ENCODE measurements around the gene ITGAV.
A peak's percentile ranks its signal among the peaks of the same experiment; 100 is the strongest.

ITGAV gene

DNA sequence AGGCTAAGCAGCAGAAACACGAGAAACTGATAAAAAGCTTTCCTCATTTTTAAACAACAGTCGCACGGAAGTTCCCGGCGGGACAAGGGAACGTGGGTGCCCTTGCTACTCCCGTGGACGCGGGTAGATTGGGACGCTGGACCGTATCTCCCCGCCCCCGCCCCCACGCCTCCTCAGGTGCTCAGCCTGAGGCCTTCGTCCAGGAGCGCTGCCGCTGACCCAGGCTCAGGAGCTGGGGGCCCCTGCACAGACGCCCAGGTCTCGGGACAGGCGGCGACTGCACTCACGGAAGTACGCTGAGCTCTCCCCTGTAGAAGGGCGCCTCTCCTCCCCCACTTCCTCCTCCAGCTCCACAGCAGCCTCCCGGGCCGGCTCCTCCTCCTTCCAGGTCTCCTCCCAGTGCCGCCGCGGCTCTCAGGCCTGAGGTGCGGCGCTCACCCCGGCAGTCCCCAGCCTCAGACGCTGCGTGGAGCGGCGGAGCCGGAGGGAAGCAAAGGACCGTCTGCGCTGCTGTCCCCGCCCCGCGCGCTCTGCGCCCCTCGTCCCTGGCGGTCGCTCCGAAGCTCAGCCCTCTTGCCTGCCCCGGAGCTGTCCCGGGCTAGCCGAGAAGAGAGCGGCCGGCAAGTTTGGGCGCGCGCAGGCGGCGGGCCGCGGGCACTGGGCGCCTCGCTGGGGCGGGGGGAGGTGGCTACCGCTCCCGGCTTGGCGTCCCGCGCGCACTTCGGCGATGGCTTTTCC lies at the start of gene ITGAV:
Gene ITGAV (plus strand): TSS at position 445 of the 738 bp plus-strand sequence. CDS start 283 bp downstream, at position 728.
- peak; percentile 90 for DNase-seq (ENCODE audit: low spot score)
- TF ChIP-seq, protein P1, sequence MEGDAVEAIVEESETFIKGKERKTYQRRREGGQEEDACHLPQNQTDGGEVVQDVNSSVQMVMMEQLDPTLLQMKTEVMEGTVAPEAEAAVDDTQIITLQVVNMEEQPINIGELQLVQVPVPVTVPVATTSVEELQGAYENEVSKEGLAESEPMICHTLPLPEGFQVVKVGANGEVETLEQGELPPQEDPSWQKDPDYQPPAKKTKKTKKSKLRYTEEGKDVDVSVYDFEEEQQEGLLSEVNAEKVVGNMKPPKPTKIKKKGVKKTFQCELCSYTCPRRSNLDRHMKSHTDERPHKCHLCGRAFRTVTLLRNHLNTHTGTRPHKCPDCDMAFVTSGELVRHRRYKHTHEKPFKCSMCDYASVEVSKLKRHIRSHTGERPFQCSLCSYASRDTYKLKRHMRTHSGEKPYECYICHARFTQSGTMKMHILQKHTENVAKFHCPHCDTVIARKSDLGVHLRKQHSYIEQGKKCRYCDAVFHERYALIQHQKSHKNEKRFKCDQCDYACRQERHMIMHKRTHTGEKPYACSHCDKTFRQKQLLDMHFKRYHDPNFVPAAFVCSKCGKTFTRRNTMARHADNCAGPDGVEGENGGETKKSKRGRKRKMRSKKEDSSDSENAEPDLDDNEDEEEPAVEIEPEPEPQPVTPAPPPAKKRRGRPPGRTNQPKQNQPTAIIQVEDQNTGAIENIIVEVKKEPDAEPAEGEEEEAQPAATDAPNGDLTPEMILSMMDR (IDR thresholded peaks at IDR 0.05; ENCODE audit: extremely low read depth, insufficient read depth, missing control alignments) = no peak
- in situ Hi-C loops (cut with MboI; ENCODE audit: low pct_unique_long_range_greater_than_20kb, low sequenced_read_pairs, unreplicated experiment) = no loop called here

DNA sequence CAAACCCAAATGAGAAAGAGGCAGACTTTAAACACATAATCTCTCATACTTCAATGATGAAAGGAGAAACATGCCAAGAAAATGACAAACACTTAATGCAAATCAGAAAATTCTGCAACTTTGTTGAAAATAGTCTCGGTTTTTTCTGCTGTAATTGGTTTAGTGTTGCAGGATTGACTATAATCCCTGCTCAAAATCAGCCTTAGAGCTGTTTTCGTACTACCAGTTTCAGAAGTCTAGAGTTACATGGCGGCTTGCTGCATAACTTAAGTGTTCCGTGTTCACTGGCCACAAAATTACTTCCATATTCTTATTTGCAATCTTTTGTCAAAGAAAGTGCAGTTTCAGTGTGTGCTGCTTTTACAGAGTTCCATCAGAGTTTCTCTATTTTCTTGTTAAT lies 48.9 kb upstream of the ITGAV start:
- TF ChIP-seq, protein P1 (IDR thresholded peaks at IDR 0.05; ENCODE audit: extremely low read depth, insufficient read depth, missing control alignments) = no peak
- no peak for DNase-seq (ENCODE audit: low spot score)
- in situ Hi-C loops (cut with MboI; ENCODE audit: low pct_unique_long_range_greater_than_20kb, low sequenced_read_pairs, unreplicated experiment) = no loop called here

DNA sequence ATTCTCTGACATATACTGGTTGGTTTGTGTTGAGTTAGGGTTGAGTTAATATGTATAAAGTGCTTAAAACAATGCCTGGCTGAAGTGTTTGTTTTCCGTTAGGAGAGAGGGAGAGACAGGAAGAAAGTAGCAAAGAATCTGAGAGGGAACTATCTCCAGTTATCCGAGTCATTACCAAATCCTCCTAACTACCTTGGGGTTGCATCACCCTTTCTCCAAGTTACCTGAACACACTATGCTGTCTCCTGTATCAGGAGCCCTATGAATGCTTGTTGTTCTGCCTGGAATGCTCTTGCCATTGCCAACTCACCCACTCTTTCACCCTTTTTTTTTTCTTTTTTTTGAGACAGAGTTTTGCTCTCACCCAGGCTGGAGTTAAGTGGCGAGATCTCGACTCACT lies 47.9 kb upstream of the ITGAV start:
- TF ChIP-seq, protein P1 (IDR thresholded peaks at IDR 0.05; ENCODE audit: extremely low read depth, insufficient read depth, missing control alignments) = no peak
- DNase-seq (ENCODE audit: low spot score) = no peak
- in situ Hi-C loops (cut with MboI; ENCODE audit: low pct_unique_long_range_greater_than_20kb, low sequenced_read_pairs, unreplicated experiment) = no loop called here

DNA sequence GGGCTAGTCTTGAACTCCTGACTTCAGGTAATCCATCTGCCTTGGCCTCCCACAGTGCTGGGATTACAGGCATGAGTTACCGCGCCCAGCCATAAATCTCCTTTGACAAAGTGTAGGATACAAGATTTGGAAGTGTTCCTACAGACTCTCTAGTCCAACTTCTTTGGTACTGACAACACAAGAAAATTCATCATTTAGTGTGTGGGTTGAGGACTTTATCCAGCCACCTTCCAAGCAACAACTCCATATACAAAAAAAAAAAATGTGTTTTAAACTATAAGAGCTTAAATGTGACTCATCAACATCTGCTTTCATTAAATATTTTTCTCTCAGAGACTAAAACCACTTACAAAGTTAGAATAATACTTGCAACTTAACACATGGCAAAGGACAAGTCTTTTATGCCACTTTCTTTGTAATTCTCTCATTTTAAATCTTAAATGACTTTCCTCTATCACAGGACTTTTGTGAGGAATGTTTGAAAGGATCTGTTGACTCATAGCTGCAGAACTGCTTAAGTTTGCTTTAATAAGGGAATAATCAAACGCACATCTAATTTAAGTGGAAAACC lies 46.2 kb upstream of the ITGAV start:
- in situ Hi-C loops (cut with MboI; ENCODE audit: low pct_unique_long_range_greater_than_20kb, low sequenced_read_pairs, unreplicated experiment) = no loop called here
- TF ChIP-seq, protein P1 (IDR thresholded peaks at IDR 0.05; ENCODE audit: extremely low read depth, insufficient read depth, missing control alignments) = no peak
- no peak for DNase-seq (ENCODE audit: low spot score)

DNA sequence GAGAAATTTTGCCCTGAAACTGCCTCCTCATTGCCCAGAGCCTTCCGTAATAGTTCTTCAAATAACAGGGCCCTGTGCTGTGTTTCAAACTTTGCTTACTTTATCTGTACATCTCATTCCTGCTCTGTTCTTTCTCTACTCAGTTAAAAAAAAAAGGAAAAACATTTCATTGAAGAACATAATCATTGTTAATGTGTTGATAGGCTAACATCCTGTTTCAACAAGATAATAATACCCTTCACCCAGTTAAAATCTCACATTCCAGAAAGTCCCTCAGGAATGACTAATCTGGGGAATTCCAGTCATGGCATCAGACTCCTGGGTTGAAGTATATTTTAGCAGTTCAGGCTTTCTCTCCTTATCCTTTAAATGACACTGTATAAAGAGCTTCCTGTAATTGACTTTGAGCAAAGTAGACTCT lies 45.6 kb upstream of the ITGAV start:
- DNase-seq (ENCODE audit: low spot score) = no peak
- in situ Hi-C loops (cut with MboI; ENCODE audit: low pct_unique_long_range_greater_than_20kb, low sequenced_read_pairs, unreplicated experiment) = no loop called here

DNA sequence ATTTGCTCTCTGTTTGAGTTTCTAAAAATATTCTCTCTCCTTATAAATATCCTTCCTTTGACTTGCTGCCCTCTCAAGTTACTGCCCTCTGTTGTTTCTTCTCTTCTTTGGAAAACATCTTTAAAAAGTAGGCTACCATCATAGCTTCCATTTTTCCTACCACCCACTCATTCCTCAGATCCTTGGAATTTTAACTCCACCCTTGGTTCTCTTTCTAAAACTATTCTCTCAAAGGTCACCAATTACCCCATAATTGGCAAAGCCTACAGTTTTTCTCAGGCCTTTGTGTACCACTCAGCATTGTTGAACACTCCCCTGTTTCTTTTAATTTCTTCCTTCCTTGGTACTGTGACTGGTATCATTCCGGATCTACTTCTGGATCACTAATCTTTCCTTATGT lies 43.0 kb upstream of the ITGAV start:
- no peak for DNase-seq (ENCODE audit: low spot score)
- TF ChIP-seq, protein P1 (IDR thresholded peaks at IDR 0.05; ENCODE audit: extremely low read depth, insufficient read depth, missing control alignments) = no peak
- in situ Hi-C loops (cut with MboI; ENCODE audit: low pct_unique_long_range_greater_than_20kb, low sequenced_read_pairs, unreplicated experiment) = no loop called here

More for the DNA sequence above, 45.6 kb upstream of the ITGAV start:
- TF ChIP-seq, protein P1 (IDR thresholded peaks at IDR 0.05; ENCODE audit: extremely low read depth, insufficient read depth, missing control alignments) = no peak

Measured in GM13977 (cell line).